HG03571 (cell line): ENCODE measurements around the gene UTP14C.
"Not testable (repeated sequence)": the region's sequence is repeated elsewhere in the genome, so short reads cannot be mapped to it uniquely, and the experiment has no call there.

Experiments used
- ATAC-seq: cut with Tn5 transposase; IDR thresholded peaks from one replicate; pipeline ENCODE4 v1.9.1; 2021; ENCODE audit not compliant: unreplicated experiment

The UTP14C gene

GRCh38 chr13:52043675-52044074, 19.2 kb downstream of the UTP14C start:
- ATAC-seq: no peak

- no peak for ATAC-seq
Observed at GRCh38 chr13:52047463-52047862, 23.0 kb downstream of the UTP14C start.

GRCh38 chr13:52048516-52048915, 24.0 kb downstream of the UTP14C start:
- ATAC-seq: no peak

- ATAC-seq: no peak
Observed at GRCh38 chr13:52051400-52051799, 26.9 kb downstream of the UTP14C start.

GRCh38 chr13:52053460-52053859, 29.0 kb downstream of the UTP14C start:
- ATAC-seq: no peak

- ATAC-seq: not testable (repeated sequence)
Observed at GRCh38 chr13:52061064-52061463, 36.6 kb downstream of the UTP14C start.

- no peak for ATAC-seq
Observed at GRCh38 chr13:52061587-52061986, 37.1 kb downstream of the UTP14C start.

- no peak for ATAC-seq
Observed at GRCh38 chr13:52067237-52067636, 42.7 kb downstream of the UTP14C start.

- ATAC-seq: no peak
Observed at GRCh38 chr13:52070929-52071523, 46.5 kb downstream of the UTP14C start.
